Renal pelvis (tissue), 4 donors: ENCODE results near the gene DPYD. TPM values are rescaled to one million over a fixed set of nuclear protein-coding genes. Genes with fewer than 3 reads are reported as not detected.

Experiments
- DNase-seq: peaks from one replicate; pipeline ENCODE4 v3.0.0-alpha.2; 2013
- polyA plus RNA-seq, 3 donors: library from polyadenylated mRNA; unstranded; fragments of 120-200 nt; gene quantifications; one replicate each; pipeline ENCODE4 v1.2.1, GENCODE V29; 2013; ENCODE audit not compliant: insufficient read length in 3 of 3

The DPYD gene
- polyA plus RNA-seq, 3 donors: 9.8 to 13.8 (median 12.2) TPM

DNA sequence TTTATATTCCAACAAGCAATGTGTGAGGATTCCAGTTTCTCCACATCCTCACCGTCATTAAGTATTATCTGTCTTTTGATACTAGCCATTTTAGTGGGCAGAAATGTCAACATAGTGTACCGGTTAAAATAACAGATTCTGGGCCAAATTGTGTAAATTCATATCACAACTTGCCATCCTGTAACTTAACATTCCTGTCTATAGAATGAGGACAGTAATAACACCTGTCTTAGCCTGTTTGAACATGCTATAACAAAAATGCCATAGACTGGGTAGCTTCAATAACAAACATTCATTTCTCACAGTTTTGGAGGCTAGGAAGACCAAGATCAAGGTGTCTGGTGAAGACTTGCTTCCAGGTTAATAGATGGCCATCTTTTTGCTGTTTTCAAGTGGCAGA, 708.2 kb downstream of the DPYD start:
- DNase-seq: no peak

DNA sequence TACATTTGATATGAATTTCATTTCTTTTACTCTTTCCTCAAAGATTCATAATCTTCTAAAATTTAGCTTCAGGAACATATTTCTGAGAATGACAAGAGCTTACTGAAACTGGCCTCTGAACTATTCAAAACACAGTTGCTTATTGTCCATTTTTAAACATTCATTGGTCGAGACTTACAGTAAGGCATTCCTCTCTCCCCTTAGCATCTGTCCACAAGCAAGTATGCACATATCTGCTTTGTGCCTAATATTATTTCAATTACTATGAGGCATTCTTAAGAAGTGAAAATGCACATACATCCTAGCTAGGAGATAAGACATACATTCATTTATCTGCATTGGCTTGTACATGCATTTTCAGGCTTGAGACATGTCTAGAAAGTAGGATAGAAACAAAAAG, 710.5 kb downstream of the DPYD start:
- DNase-seq: no peak

DNA sequence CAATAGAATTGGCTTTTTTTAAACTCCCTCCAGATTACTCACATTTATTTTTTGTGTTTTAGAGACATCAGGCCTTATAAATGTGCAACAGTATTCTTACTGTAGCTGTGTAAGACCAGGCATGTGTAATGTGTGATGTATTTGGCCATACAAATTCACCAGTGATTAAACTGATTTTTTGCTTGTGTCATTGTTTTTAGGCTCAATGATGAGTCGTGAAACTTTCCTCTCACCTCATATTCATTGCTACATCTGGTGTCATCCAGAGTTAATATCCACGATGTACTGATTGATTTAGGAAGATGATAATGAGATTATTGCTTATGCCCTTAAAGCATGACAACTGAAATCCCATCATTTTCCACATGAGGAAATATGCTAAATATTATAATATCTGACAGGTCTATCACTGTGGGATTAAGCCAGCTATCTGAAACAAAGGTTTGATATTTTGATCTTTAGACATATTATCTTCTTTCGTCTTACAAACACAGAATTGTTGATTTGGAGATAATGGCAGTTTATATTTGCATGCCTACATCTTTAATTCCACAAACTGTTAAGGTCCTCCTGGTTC, 711.4 kb downstream of the DPYD start:
- DNase-seq: no peak

DNA sequence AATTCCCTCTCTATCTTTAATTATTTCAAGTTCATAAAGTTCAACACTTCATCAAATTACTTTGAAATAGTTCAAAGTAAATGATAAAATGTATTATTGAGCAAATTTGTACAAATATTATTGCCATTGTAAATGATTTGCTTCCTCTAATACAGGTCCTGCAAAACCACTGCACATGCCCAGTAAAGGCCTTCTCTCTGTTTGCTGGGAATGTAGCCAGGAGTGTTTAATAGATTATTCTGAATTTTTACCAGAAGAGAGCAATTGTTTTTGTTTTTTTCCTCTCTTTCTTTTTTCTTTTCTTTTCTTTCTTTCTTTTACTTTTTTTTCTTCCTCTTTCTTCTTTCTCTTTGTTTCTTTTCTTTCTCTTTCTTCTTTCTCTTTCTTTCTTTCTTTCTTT, 713.0 kb downstream of the DPYD start:
- no peak for DNase-seq

DNA sequence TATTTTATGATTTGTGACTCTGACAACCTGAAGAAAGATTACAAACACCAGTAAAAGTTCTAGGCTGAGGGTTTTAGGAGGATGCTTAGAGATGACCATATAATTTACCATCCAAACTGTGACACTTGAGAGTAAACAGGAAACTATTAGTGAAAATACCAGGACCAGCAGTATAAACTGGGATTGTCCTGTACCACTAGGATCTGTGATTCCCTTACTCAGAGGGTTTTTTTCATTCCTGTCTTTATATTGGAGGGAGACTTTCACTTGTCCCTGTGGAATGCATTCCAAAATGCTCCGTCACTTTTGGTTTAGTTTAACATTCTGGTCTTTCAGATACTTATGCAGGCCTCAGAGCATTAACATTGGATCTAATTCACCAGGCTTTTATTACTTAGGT, 716.4 kb downstream of the DPYD start:
- no peak for DNase-seq

DNA sequence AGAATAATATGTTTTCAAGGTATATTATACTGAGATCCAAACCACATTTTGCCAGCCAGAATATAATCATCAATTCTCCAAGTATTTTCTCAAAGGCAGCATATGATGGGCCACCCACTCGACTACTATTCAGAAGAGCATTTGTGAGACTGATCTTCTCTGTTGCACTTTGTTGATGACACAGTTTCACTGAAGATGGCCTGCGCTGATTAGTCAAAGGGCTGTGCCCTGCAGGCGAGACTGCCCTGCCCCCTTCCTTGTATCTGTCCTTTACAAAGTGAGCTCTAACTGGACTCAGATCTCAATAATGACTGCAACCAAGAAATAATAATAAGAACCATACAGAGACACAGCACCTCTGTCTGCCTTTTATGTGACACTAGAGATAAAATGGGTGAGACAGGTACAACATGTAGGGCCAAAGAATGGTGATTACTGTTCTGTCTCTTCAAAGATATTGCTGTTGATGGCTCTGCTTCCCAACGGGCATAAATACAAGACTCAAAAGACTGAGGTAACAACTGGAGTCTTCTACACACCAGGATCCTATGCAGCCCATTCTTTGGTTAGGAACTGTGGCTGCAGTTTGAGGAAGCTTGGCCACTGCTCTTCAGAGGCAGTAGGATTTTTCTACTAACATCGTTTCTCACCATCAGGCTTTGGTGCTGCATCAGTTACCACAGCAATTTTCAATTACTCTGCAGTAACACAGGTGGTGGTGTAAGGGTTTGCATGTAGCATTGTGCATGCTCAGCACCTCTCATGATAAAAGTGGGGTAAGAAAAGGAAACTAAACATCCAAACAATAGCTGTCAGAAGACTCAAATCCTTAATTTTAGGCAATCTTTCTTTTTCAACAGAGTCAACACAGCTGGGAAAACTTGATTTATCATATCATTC, 718.1 kb downstream of the DPYD start:
- DNase-seq: no peak

DNA sequence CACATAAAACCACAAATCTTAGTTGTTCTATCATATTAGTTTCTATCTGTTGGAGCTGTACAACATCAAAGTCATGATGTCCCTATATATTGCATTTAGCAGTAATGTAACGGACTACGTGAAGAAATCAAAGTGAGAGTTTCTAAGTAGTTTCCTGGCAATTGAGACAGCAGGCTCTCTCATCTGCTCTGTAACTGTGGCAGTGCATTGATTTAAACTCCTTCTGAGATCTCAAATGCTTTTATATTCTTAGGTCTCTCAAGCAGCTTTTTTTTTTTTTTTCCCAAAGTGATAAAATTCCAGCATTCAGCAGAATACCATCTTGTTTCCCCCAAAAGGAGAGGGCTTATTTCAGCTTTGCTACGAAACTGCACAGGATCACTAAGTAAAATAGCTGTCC, 719.2 kb downstream of the DPYD start:
- no peak for DNase-seq

DNA sequence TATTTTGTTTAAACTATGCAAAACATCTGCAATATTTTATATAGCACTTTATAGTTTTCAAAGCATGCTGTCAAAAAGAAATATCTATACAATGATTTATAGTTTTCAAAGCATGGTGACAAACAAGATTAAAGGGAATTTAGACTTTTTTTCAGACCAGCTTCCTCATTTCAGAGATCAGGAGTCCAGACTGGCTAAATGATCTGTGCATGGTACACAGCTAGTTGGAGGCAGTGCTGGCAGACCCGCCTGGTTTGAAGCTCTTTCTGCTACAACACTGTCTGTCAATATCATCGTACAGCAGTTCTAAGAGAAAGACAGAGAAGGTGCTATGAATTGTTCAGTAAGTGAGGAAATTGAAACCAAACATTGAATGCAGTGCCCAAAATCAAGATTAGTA, 720.2 kb downstream of the DPYD start:
- DNase-seq: no peak

DNA sequence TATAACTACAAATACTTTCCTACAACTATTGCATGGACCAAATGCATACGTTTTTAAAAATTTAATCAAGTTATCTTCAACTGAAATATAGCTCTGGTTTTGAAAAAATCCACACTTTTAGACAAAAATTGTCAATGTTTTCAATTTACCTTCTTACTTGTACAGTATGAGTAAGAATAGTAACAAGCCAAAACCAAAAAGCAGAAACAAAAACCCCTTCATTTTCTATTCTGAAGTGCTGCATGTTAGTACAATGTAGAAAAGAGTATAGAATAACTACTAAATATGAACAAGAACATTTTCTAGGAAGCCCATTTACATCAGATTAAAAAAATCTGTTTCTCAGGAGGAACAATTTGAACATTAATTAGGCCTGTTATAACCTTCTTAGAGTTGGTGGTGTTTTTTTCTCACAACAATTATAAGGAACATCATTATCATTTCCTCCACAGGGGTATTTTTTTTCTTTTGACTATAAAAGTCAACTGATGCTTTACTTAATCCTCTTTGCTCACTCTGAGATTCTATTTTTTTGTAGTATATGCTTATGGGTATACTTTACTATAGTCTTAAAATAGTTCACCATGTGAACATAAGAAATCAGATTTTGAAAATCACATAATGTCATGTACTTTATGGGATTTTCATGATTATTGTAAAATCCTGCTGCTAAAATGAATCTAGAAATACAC, 723.9 kb downstream of the DPYD start:
- DNase-seq: no peak

DNA sequence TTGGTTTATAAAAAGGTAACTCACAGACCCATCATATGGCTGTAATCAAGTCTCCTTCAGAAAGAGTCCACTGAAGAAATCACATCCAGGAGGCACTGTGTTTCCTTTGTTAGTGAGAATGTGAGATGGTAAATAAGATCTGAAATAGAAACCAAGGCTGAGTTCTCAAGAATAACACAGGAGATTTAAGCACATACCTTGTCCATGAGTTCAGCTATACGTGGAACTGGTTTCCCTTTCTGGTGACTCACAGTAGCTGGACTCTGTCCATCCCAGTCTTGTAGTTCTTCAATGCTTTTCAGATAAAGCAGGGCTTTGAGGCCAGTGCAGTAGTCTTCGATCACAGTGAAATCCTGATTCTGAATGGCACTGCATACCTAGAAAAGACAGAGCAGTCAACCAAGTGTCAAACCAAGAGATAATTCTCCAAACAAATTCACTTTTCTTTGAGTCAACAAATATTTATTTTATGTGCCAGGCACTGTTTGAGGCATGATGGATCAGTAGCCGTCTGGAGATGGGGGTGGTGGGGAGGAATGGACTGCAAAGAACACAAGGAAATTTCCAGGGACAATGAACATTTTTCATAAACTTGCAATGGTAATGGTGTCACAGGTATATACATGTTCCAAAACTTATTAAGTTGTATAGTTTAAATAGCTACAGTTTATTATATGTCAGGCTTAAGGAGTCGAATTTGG, 727.8 kb downstream of the DPYD start:
- DNase-seq: no peak

DNA sequence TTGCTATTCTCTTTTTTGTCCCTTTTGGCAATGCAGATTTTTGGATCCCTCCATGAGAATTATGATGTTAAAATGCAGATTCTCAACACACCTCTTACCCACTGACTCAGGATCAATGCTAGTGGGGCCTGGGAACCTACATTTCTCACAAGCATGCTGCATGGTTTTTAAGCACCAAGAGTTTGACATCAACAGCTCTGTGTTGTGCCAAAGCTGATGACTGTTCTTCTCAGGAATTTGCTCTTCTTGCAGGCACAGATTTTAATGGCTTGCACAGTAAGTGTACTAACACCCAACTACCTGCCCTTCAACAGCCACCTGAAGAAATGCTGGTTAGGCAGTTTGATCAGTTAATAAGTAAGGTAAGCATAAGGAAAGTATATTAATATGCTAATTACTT, 730.5 kb downstream of the DPYD start:
- DNase-seq: no peak

DNA sequence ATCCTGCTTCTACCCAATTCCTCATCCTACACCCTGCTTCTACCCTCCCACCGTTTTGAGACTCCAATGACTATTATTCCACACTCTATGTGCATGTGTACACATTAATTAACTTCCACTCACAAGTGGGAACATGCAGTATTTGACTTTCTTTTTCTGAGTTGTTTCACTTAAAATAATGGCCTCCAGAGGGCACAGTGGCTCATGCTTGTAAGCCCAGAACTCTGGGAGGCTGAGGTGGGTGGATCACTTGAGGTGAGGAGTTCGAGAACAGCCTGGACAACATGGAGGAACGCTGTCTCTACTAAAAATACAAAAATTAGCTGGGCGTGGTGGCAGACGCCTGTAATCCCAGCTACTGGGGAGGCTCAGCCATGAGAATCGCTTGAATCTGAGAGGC, 734.5 kb downstream of the DPYD start:
- no peak for DNase-seq

DNA sequence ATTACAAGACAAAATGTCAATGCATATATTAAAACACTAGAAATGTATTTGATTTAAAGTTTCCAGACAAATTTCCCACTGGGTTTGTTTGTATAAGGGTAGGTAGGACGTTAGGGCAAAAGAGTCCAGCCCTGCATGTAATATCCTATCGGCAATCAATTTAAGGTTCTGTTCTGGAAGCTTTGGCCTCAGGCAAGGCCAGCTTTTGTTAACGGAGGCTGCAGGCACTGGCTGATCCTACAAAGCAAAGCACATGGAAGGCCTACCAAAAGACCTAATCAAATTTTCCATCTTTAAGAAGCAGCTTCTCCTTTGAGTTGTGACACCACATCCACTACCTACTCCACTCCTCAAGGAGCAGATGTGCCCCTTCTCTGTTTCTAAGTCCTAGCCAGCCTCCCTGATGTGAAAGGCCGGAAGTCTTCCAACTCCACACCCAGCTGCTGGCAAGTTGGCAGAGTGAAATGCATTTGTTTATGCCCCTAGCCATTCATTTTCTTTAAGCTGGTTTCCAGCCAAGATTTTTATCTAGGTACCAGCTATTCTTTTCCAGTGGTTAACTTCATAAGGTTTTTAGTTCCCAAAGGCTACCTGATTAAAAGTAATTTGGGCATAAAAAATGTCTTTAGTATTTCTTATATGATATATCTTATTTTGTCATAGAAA, 746.7 kb downstream of the DPYD start:
- DNase-seq: no peak

DNA sequence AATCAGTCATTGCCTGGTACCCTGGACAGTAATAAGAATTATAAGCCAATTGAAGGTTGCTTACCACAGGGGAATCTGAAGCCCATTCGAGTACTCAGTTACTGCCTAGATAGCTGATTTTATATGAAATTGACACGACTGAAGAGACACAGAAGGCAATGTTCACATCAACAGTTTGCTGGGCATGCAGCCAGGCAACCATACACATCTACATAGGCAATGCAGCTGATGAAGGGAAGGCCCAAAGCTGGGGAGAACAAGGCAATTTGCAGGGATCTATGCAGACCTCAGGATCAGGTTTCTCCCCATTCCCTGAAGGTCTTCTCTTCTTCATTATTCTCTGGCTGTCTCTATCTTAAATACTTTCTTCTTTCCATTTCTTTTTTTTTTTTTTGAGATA, 750.5 kb downstream of the DPYD start:
- DNase-seq: no peak

DNA sequence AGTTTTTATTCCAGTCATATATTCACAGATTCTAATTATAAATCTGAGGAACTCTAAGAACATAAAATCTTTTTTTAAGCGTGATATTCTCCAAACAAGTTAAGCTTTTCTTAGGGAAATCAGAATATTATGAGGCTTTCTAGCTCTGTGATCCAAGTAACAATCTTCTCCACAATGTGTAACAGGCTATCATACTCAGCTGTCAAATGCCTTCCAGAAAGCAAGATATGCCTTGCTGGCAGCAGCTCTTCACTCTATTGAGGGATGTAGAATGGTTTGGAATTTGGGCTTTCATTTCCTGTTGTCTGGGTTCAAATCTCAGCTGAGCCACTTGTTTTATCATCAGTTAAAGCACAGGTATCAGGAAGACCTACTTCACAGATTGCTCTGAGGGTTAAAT, 752.8 kb downstream of the DPYD start:
- no peak for DNase-seq

DNA sequence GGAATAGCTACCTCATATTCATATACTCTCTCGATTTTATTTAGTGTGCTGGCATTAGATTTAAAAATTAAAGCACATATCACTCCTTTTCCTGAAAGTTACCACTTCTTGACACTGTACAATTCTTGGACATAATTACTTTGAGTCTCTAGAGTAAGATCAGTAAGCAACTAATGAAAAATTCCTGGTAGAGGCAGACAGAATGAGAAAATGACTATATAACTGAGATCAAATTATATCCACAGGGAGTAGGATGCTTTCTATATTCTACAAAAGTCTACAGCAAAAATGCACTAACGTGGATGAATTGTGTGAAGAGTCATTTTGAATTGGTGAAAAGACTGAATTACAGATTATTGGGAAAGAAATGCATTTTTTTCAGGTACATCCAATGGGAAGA, 753.6 kb downstream of the DPYD start:
- no peak for DNase-seq

DNA sequence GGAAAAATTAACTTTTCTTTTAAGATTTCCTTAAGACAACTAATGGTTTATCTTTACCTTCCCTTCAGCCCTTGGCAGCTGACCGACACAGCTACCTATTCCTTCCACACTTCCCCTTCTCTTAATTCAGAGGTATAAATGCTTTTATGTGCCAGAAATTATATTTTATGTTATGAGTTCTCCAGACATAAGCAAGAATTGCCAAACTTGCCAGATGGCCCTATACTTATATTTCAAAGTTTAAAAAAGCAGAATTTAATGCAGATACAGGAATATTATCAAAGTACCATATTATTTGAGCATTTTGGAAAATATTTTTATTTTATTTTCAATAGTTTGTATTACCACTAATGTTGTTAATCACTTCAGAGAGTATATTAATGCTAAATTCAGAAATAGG, 754.2 kb downstream of the DPYD start:
- DNase-seq: no peak

DNA sequence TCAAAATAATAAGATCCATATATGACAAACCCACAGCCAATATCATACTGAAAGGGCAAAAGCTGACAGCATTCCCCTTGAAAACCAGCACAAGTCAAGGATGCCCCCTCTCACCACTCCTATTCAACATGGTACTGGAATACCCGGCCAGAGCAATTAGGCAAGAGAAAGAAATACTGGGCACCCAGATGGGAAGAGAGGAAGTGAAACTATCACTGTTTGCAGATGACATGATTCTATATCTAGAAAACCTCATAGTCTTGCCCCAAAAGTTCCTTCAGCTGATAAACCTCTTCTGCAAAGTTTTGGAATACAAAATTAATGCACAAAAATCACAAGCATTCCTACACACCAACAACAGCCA, 756.6 kb downstream of the DPYD start:
- DNase-seq: no peak

DNA sequence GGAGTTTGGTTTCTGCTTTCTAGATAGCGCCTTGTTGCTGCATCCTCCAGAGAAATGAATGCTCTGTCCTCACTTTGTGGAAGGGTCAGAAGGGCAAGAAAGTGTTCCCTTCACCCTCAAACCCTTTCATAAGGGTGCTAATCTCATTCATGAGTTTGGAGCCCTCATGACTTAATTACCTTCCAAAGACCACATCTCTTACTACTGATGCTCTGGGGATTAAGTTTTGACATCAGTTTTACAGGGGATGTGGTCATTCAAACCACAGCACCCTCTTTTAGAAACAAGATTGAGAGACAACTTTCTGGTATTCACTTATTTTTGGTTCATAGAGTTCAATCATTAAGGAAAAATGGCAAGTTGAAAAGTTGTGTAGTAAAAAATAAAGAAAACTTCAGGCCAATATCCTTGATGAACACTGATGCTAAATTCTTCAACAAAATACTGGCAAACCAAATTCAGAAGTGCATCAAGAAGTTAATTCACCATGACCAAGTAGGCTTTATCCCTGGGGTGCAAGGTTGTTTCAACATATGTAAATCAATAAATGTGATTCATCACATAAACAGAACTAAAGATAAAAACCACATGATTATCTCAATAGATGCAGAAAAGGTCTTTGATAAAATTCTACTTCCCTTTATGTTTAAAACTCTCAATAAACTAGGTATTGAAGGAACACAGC, 757.1 kb downstream of the DPYD start:
- DNase-seq: no peak

DNA sequence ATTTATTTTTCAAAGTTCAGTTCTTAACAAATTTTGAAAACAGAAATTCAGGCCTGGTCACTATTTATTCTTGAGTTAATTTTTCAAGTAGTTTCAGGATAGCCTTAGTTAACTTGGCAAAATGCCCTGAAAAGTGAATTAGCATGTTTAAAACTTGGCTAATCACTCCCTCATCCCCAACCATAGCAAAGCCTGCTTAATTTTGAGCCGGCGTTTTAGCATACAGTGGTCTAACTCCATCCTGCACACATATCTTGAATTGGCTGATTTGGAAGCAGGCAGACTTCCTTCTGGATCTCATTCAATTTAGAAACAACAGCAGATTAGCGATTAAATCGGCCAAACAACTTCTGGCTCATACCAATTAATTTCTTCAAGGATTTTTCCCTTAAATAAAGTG, 760.0 kb downstream of the DPYD start:
- no peak for DNase-seq

DNA sequence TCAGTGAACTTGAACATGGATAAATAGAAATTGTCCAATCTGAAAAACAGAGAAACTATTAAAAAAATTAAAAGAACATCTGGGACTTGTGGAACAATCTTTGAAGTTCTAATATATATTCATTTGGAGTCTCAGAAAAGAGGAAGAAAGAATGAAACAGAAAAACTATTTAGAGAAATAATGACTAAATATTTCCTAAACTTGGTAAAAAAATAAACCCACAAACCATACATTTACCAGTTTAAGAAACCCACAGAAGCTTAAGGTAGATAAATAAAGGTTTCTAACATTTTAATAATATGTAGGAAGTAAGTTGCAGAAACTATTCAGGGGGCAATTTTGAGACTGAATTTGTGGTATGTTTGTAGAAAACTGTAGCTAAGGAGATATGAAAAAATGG, 761.5 kb downstream of the DPYD start:
- DNase-seq: no peak

DNA sequence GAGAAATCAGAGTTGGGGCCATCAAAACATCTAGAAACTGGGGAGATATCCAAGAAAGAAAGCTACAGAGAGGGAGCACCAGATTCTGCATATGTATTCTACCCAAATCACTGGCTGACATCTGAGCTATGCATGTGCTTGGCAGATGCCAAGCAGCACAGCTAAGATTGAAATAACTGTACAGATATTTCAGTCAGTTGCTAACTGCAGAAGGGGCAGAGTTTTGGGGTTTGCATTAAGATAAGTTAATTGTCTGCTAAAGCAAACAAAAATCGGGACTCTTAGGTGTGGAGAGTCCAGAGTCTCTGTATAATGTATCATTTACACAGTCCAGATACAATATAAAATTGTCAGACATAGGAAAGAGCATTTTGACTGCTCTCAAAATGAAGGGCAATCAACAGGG, 762.1 kb downstream of the DPYD start:
- no peak for DNase-seq
